HCT116 (cell line): Measurements from ENCODE around the gene SRPK2. TPM values are rescaled to one million over a fixed set of nuclear protein-coding genes. Genes with fewer than 3 reads are reported as not detected.
"Not testable (repeated sequence)": the region's sequence is repeated elsewhere in the genome, so short reads cannot be mapped to it uniquely, and the experiment has no call there.

Experiments used
- ATAC-seq: fragments of 200-7000 bp; cut with Tn5 transposase; 2 replicates; pipeline ENCODE4 v1.9.1; 2020; ENCODE audit warnings: mild to moderate bottlenecking, moderate library complexity
- BruUV-seq: library from RNA; stranded (reverse); fragments of 400-500 nt; replicated peaks from 2 replicates; lab custom pipeline; 2021; lab: Mats Ljungman, UMichigan
- CTCF ChIA-PET: fragments of 300-600 bp; sonication (Branson Sonifier 250); formaldehyde crosslinking; loops from one replicate; lab custom pipeline; 2021; ENCODE audit warnings: antibody characterized with exemption; lab: Charles Lee
- POLR2A ChIA-PET: fragments of 300-600, 350-600 bp; sonication (Branson Sonifier 250); formaldehyde crosslinking; loops from one replicate; lab custom pipeline; 2021; ENCODE audit warnings: antibody characterized with exemption; lab: Charles Lee
- RAD21 ChIA-PET, 2 experiments: fragments of 300-600 bp; sonication (Branson Sonifier 250); formaldehyde crosslinking; loops; one replicate each; lab custom pipeline; 2023; ENCODE audit warnings: low total read pairs in 2 of 2; ENCODE audit not compliant: uncharacterized antibody in 2 of 2, unreplicated experiment in 2 of 2, low non-redundant PET in 1 of 2; lab: Charles Lee
- DNase-seq: peaks from one replicate; pipeline ENCODE4 v3.0.0-alpha.2; 2010; ENCODE audit warnings: low read depth, low spot score
- H2AFZ ChIP-seq: fragments of 200-600 bp; shearing (Covaris generic), sonication (generic); 2 replicates; pipeline ENCODE4 v1.6.1; 2017; ENCODE audit warnings: low read depth, mixed run types, mixed read lengths, antibody characterized with exemption, low read length; ENCODE audit not compliant: poor library complexity, severe bottlenecking
- H3K27ac ChIP-seq: 2 replicates; pipeline ENCODE4 v1.5.1; 2012; ENCODE audit warnings: low read depth, low read length
- H3K27me3 ChIP-seq: fragments of 200-600 bp; sonication (generic); 2 replicates; pipeline ENCODE4 v1.6.1; 2016; ENCODE audit warnings: mixed run types, low read length, mixed read lengths; ENCODE audit not compliant: insufficient read depth
- H3K36me3 ChIP-seq, 2 experiments: fragments of 200-500 bp in 1 of 2; fragments of 200-600 bp in 1 of 2; sonication (Bioruptor generic) in 1 of 2; sonication (generic) in 1 of 2; 2 replicates each; pipeline versions ENCODE4 v1.5.1 to v1.6.1; 2014 to 2016; ENCODE audit warnings: low read length in 2 of 2, inconsistent platforms in 1 of 2, mixed read lengths in 1 of 2, mixed run types in 1 of 2; ENCODE audit not compliant: insufficient read depth in 2 of 2, control insufficient read depth in 1 of 2
- H3K4me1 ChIP-seq, 2 experiments: fragments of 200-600 bp in 1 of 2; sonication (generic) in 1 of 2; 2 replicates each; pipeline versions ENCODE4 v1.5.1 to v1.6.1; 2012 to 2017; ENCODE audit warnings: low read length in 2 of 2, inconsistent platforms in 1 of 2, mild to moderate bottlenecking in 1 of 2, mixed read lengths in 1 of 2, mixed run types in 1 of 2, moderate library complexity in 1 of 2; ENCODE audit not compliant: insufficient read depth in 2 of 2, control insufficient read depth in 1 of 2
- H3K4me2 ChIP-seq: fragments of 200-600 bp; sonication (generic); 2 replicates; pipeline ENCODE4 v1.6.1; 2017; ENCODE audit warnings: mixed run types, low read length, mixed read lengths
- H3K4me3 ChIP-seq, 2 experiments: fragments of 200-600 bp in 1 of 2; sonication (generic) in 1 of 2; replicated peaks in 1 of 2; 2 replicates each; pipeline ENCODE4 v1.5.1; 2011 to 2016; ENCODE audit warnings: low read length in 2 of 2, control low read depth in 1 of 2, low read depth in 1 of 2, mild to moderate bottlenecking in 1 of 2, mixed read lengths in 1 of 2, mixed run types in 1 of 2
- H3K79me2 ChIP-seq: fragments of 200-600 bp; sonication (generic); 2 replicates; pipeline ENCODE4 v1.6.1; 2017; ENCODE audit warnings: mild to moderate bottlenecking, mixed run types, low read length, moderate library complexity, mixed read lengths; ENCODE audit not compliant: insufficient read depth
- H3K9ac ChIP-seq: fragments of 200-600 bp; sonication (generic); 2 replicates; pipeline ENCODE4 v1.6.1; 2016; ENCODE audit warnings: low read length, mixed read lengths
- H3K9me2 ChIP-seq: fragments of 200-600 bp; sonication (generic), shearing (Covaris generic); 2 replicates; pipeline ENCODE4 v1.6.1; 2017; ENCODE audit warnings: mixed run types, mild to moderate bottlenecking, moderate library complexity; ENCODE audit not compliant: insufficient read depth
- H3K9me3 ChIP-seq, 2 experiments: fragments of 200-500 bp in 1 of 2; fragments of 200-600 bp in 1 of 2; sonication (Bioruptor generic) in 1 of 2; sonication (generic) in 1 of 2; 2 replicates each; pipeline ENCODE4 v1.6.1; 2014 to 2017; ENCODE audit warnings: low read length in 2 of 2, mixed read lengths in 2 of 2, inconsistent platforms in 1 of 2, low read depth in 1 of 2, mild to moderate bottlenecking in 1 of 2, mixed run types in 1 of 2, moderate library complexity in 1 of 2; ENCODE audit not compliant: control insufficient read depth in 1 of 2, insufficient read depth in 1 of 2
- H4K20me1 ChIP-seq: fragments of 200-600 bp; sonication (generic), shearing (Covaris generic); 2 replicates; pipeline ENCODE4 v1.6.1; 2017; ENCODE audit warnings: mixed run types, mild to moderate bottlenecking, moderate library complexity; ENCODE audit not compliant: insufficient read depth
- intact Hi-C: fragments of 100-400 bp; cut with micrococcal nuclease; formaldehyde crosslinking; loops from 2 replicates; pipeline ENCODE4 v1.10.0; 2022
- total RNA-seq: library from RNA; stranded (reverse); gene quantifications from one replicate; pipeline ENCODE4 v1.2.1, GENCODE V29; 2021; ENCODE audit not compliant: unreplicated experiment

SRPK2 gene
- total RNA-seq, 1 experiment from 2014 or later = 37.4 TPM

DNA sequence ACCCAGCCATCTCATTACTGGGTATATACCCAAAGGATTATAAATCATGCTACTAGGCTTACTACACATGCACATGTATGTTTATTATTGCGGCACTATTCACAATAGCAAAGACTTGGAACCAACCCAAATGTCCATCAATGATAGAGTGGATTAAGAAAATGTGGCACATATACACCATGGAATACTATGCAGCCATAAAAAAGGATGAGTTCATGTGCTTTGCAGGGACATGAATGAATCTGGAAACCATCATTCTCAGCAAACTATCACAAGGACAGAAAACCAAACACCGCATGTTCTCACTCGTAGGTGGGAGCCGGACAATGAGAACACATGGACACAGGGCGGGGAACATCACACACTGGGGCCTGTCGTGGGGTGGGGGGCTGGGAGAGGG, 25.1 kb downstream of the SRPK2 start:
- H3K9me2 ChIP-seq, H2AFZ ChIP-seq, H3K27me3 ChIP-seq, DNase-seq, intact Hi-C loops, RAD21 ChIA-PET, H3K27ac ChIP-seq, H3K36me3 ChIP-seq, CTCF ChIA-PET, BruUV-seq, H3K9me3 ChIP-seq, ATAC-seq, H3K9ac ChIP-seq, POLR2A ChIA-PET, H4K20me1 ChIP-seq, H3K4me2 ChIP-seq, H3K4me3 ChIP-seq: not testable (repeated sequence)
- Histone ChIP-seq H3K79me2 (peaks cover 53% of the 10 kb centered on the region), H3K4me1 (peaks cover 27 to 31% of the 10 kb centered on the region in 2 experiments)

- Histone ChIP-seq H3K4me1 (peaks cover 27 to 36% of the 10 kb centered on the region in 2 experiments), H3K79me2 (peaks cover 50% of the 10 kb centered on the region)
- RAD21 ChIA-PET, DNase-seq, H4K20me1 ChIP-seq, H3K9ac ChIP-seq, ATAC-seq, intact Hi-C loops, H3K9me3 ChIP-seq, H3K4me3 ChIP-seq, H2AFZ ChIP-seq, CTCF ChIA-PET, BruUV-seq, POLR2A ChIA-PET, H3K4me2 ChIP-seq, H3K27me3 ChIP-seq, H3K9me2 ChIP-seq, H3K36me3 ChIP-seq, H3K27ac ChIP-seq: not testable (repeated sequence)
These were observed 26.0 kb downstream of the SRPK2 start for GRCh38 chr7:105362685-105363084.

DNA sequence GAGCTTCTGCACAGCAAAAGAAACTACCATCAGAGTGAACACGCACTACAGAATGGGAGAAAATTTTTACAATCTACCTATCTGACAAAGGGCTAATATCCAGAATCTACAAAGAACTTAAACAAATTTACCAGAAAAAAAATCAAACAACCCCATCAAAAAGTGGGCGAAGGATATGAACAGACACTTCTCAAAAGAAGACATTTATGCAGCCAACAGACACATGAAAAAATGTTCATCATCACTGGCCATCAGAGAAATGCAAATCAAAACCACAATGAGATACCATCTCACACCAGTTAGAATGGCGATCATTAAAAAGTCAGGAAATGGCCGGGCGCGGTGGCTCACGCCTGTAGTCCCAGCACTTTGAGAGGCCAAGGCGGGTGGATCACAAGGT, 26.7 kb downstream of the SRPK2 start:
- H3K9ac ChIP-seq, CTCF ChIA-PET, intact Hi-C loops, RAD21 ChIA-PET, H3K9me3 ChIP-seq, H3K36me3 ChIP-seq, H3K4me3 ChIP-seq, DNase-seq, H3K9me2 ChIP-seq, H2AFZ ChIP-seq, POLR2A ChIA-PET, H3K27ac ChIP-seq, ATAC-seq, H3K27me3 ChIP-seq, H3K4me2 ChIP-seq, H4K20me1 ChIP-seq, BruUV-seq: not testable (repeated sequence)
- Histone ChIP-seq H3K4me1 (peaks cover 27 to 34% of the 10 kb centered on the region in 2 experiments), H3K79me2 (peaks cover 48% of the 10 kb centered on the region)

DNA sequence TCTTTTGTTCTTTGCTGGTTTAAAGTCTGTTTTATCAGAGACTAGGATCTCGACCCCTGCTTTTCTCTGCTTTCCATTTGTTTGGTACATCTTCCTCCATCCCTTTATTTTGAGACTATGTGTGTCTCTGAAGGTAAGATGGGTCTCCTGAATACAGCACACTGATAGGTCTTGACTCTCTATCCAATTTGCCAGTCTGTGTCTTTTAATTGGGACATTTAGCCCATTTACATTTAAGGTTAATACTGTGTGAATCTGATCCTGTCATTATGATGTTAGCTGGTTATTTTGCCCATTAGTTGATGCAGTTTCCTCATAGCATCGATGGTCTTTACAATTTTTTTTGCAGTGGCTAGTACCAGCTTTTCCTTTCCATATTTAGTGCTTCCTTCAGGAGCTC, 28.6 kb downstream of the SRPK2 start:
- H3K4me2 ChIP-seq, H3K36me3 ChIP-seq, DNase-seq, H3K27me3 ChIP-seq, H3K27ac ChIP-seq, H3K9ac ChIP-seq, BruUV-seq, H2AFZ ChIP-seq, H3K9me2 ChIP-seq, CTCF ChIA-PET, H3K4me3 ChIP-seq, H3K9me3 ChIP-seq, RAD21 ChIA-PET, intact Hi-C loops, H4K20me1 ChIP-seq, ATAC-seq: not testable (repeated sequence)
- Histone ChIP-seq H3K4me1 (peaks cover 14 to 19% of the 10 kb centered on the region in 2 experiments; a peak in 3 of 4 replicates), H3K79me2 (peaks cover 48% of the 10 kb centered on the region)
- POLR2A ChIA-PET = interaction anchor here (0.6 kb wide), 1 partner anchor 10 kb away, joined by 3 read pairs; no protein-coding TSS in a partner anchor
